EH (cell line): Measurements from ENCODE around the gene SCGB1C2.

Source experiments
- DNase-seq: peaks from one replicate; pipeline ENCODE4 v3.0.0-alpha.2; 2015; ENCODE audit warnings: low read depth

The SCGB1C2 gene

GRCh38 chr17:172401-172800 lies 35.0 kb downstream of the SCGB1C2 start:
- DNase-seq: no peak

GRCh38 chr17:173166-173911 lies 36.0 kb downstream of the SCGB1C2 start:
- no peak for DNase-seq

GRCh38 chr17:177155-177554 lies 39.8 kb downstream of the SCGB1C2 start:
- no peak for DNase-seq

- DNase-seq: no peak
Measured at GRCh38 chr17:177762-178161, 40.4 kb downstream of the SCGB1C2 start.

- no peak for DNase-seq
Measured at GRCh38 chr17:178292-179065, 41.1 kb downstream of the SCGB1C2 start.

- DNase-seq: no peak
Measured at GRCh38 chr17:179066-179432, 41.7 kb downstream of the SCGB1C2 start.

- DNase-seq: no peak
Measured at GRCh38 chr17:179781-180380, 42.5 kb downstream of the SCGB1C2 start.

- no peak for DNase-seq
Measured at GRCh38 chr17:180381-181244, 43.2 kb downstream of the SCGB1C2 start.

- DNase-seq: peak; percentile 42
Measured at GRCh38 chr17:181245-182049, 44.1 kb downstream of the SCGB1C2 start, which contains the start of gene DOC2B. Gene DOC2B (minus strand): TSS chr17:181650. CDS start chr17:181479, 171 bp downstream.

GRCh38 chr17:182050-182751 lies 44.8 kb downstream of the SCGB1C2 start:
- no peak for DNase-seq

- DNase-seq: no peak
Measured at GRCh38 chr17:183021-183420, 45.7 kb downstream of the SCGB1C2 start.

GRCh38 chr17:185445-186138 lies 48.2 kb downstream of the SCGB1C2 start:
- no peak for DNase-seq

GRCh38 chr17:187130-187529 lies 49.8 kb downstream of the SCGB1C2 start:
- no peak for DNase-seq
